ENCODE data around the gene CNIH2.

- TF ChIP-seq CTCF (IDR thresholded peaks at IDR 0.05) (no peak), EP300 (IDR thresholded peaks at IDR 0.05; ENCODE audit: low read depth) (no peak), POLR2A (IDR thresholded peaks at IDR 0.05) (no peak)
These were observed 15.3 kb upstream of the CNIH2 start for GRCh38 chr11:66262696-66263095.
